Tibial nerve (tissue), 4 donors: Measurements from ENCODE around the gene FAM20A.

ENCODE experiments used
- CTCF ChIP-seq, 5 experiments: fragments of 200-600 bp in 3 of 5; fragments of 450-650 bp in 2 of 5; sonication (generic) in 3 of 5; IDR thresholded peaks; one replicate each; pipeline ENCODE4 v1.5.1; 2016 to 2019; ENCODE audit warnings: antibody characterized with exemption in 5 of 5, mild to moderate bottlenecking in 3 of 5, moderate library complexity in 2 of 5
- EP300 ChIP-seq, 2 donors: sonication (generic); formaldehyde crosslinking; IDR thresholded peaks; one replicate each; pipeline ENCODE4 v1.6.1; 2017; ENCODE audit warnings: antibody characterized with exemption in 2 of 2, mild to moderate bottlenecking in 1 of 2
- POLR2A ChIP-seq, 2 donors: fragments of 450-650 bp; IDR thresholded peaks; one replicate each; pipeline ENCODE4 v1.6.1; 2017; ENCODE audit warnings: antibody characterized with exemption in 2 of 2, mild to moderate bottlenecking in 2 of 2, moderate library complexity in 2 of 2

GRCh38 chr17:68509141-68510057 lies 91.8 kb downstream of the FAM20A start:
- TF ChIP-seq CTCF (IDR thresholded peaks at IDR 0.05) (no peak), EP300 (IDR thresholded peaks at IDR 0.05) (no peak), POLR2A (IDR thresholded peaks at IDR 0.05) (no peak)
